ENCODE measurements around the gene CCDC141. TPM values are rescaled to one million over a fixed set of nuclear protein-coding genes. Genes with fewer than 3 reads are reported as not detected.

CCDC141 gene
- total and polyA plus RNA-seq, 2 donors (not counting 3 experiments of a cell fraction or from before 2014, with no cell fraction given): not detected

GRCh38 chr2:179022685-179023084 is 27.3 kb downstream of the CCDC141 start:
- ChIA-PET CTCF (interaction anchor here (0.5 to 3.5 kb wide), 4 partner anchors 261 to 739 kb away, joined by 3 to 11 read pairs (median 4); no protein-coding TSS in a partner anchor), POLR2A (no interaction called here)
- no TSS peak for BruUV-seq (replicated peaks)
- no peaks in the 10 kb centered on the region for H3K79me2 ChIP-seq (ENCODE audit: control insufficient read depth, insufficient read depth, low read length)
- intact Hi-C loops (cut with micrococcal nuclease) (loop anchor here (10.0 kb wide), 1 partner anchor 258 kb away; no protein-coding TSS in a partner anchor), dilution Hi-C loops (cut with MboI; ENCODE audit: extremely low pct_ligation_motif_present, low sequenced_read_pairs) (no loop called here)
- H3K4me1 ChIP-seq (ENCODE audit: control insufficient read depth, extremely low read depth, insufficient read depth, low read length): no peaks in the 10 kb centered on the region
- no peaks in the 10 kb centered on the region for H3K36me3 ChIP-seq (ENCODE audit: control insufficient read depth in 2 of 2, extremely low read depth in 1 of 2, insufficient read depth in 2 of 2, low read length in 2 of 2)
- no peak overlapping the region for H2AFZ ChIP-seq (ENCODE audit: low read depth, low read length)
- TF ChIP-seq JUN (IDR thresholded peaks at IDR 0.05; ENCODE audit: borderline replicate concordance, insufficient read depth, insufficient read length, low read depth) (no peak), POLR2AphosphoS5 (IDR thresholded peaks at IDR 0.05; ENCODE audit: insufficient read depth, low read depth, low read length) (no peak), MYC (IDR thresholded peaks at IDR 0.05; ENCODE audit: low read depth, low read length) (no peak), EZH2 (IDR thresholded peaks at IDR 0.05; ENCODE audit: borderline replicate concordance, low read depth, low read length, severe bottlenecking) (no peak), FOS (IDR thresholded peaks at IDR 0.05; ENCODE audit: borderline replicate concordance, insufficient read depth, low read length) (no peak), MAX (IDR thresholded peaks at IDR 0.05; ENCODE audit: insufficient read depth, insufficient read length) (no peak), GATA2 (IDR thresholded peaks at IDR 0.05; ENCODE audit: insufficient read depth, insufficient read length, low read depth, low read length) (no peak), POLR2A (IDR thresholded peaks at IDR 0.05; ENCODE audit: low read depth, low read length) (no peak)
- TF ChIP-seq, protein P1, sequence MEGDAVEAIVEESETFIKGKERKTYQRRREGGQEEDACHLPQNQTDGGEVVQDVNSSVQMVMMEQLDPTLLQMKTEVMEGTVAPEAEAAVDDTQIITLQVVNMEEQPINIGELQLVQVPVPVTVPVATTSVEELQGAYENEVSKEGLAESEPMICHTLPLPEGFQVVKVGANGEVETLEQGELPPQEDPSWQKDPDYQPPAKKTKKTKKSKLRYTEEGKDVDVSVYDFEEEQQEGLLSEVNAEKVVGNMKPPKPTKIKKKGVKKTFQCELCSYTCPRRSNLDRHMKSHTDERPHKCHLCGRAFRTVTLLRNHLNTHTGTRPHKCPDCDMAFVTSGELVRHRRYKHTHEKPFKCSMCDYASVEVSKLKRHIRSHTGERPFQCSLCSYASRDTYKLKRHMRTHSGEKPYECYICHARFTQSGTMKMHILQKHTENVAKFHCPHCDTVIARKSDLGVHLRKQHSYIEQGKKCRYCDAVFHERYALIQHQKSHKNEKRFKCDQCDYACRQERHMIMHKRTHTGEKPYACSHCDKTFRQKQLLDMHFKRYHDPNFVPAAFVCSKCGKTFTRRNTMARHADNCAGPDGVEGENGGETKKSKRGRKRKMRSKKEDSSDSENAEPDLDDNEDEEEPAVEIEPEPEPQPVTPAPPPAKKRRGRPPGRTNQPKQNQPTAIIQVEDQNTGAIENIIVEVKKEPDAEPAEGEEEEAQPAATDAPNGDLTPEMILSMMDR (IDR thresholded peaks at IDR 0.05; ENCODE audit: extremely low read depth in 1 of 2, insufficient read depth in 1 of 2, low read depth in 1 of 2, low read length in 2 of 2): no peak
- H3K9me3 ChIP-seq (replicated peaks; ENCODE audit: control insufficient read depth, insufficient read depth, low read length): no peaks in the 10 kb centered on the region
- no peak overlapping the region for H3K4me3 ChIP-seq (replicated peaks in 1 of 3; ENCODE audit: insufficient read depth in 1 of 3, low read depth in 1 of 3, low read length in 3 of 3)
- no peaks in the 10 kb centered on the region for H3K9me1 ChIP-seq (replicated peaks; ENCODE audit: control insufficient read depth, extremely low read depth, insufficient read depth, low read length)
- DNase-seq (ENCODE audit: low read depth, low spot score) (no peak), FAIRE-seq (no peak)
- no peak overlapping the region for H3K4me2 ChIP-seq (ENCODE audit: insufficient read depth, low read length)
- no peak overlapping the region for H3K9ac ChIP-seq (replicated peaks; ENCODE audit: extremely low read depth, insufficient read depth, low read length)
- H4K20me1 ChIP-seq (replicated peaks; ENCODE audit: control insufficient read depth, extremely low read depth, insufficient read depth, low read length): no peaks in the 10 kb centered on the region
- no peak overlapping the region for H3K27ac ChIP-seq (ENCODE audit: insufficient read depth, low read depth, low read length)
- no peaks in the 10 kb centered on the region for H3K27me3 ChIP-seq (ENCODE audit: control insufficient read depth in 2 of 2, insufficient read depth in 2 of 2, low read length in 2 of 2)

Data from endothelial cell of umbilical vein (primary cell).